Measurements from ENCODE around the gene TRIM56.
"Not testable (repeated sequence)": the region's sequence is repeated elsewhere in the genome, so short reads cannot be mapped to it uniquely, and the experiment has no call there.

TRIM56 gene

GRCh38 chr7:101112233-101112632, 27.0 kb downstream of the TRIM56 start:
- H3K4me3 ChIP-seq (ENCODE audit: low read depth, low read length) = no peak overlapping the region

GRCh38 chr7:101113140-101113539, 27.9 kb downstream of the TRIM56 start:
- not testable (repeated sequence) for H3K4me3 ChIP-seq (ENCODE audit: low read depth, low read length)

GRCh38 chr7:101113836-101114235, 28.6 kb downstream of the TRIM56 start:
- H3K4me3 ChIP-seq (ENCODE audit: low read depth, low read length) = no peak overlapping the region

DNA sequence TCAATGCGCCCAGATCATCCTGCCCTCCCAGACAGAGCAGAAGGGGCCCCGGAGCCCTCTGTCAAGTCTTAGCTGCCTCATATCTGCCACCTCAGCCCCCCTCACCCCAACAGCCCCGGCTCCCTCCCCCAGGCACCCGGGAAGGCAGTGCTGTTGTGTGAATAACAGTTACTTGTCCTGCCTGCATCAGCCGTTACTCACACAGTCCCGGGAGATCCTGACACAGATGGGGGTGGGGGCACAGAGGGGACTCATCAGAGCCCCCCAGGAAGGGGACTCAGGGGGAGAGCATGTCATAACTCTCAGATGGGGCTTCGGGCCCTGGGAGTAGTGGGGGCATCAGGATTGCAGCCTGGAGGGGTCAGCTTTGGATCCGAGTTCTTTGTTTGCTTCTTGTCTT, 29.2 kb downstream of the TRIM56 start:
- no peak overlapping the region for H3K4me3 ChIP-seq (ENCODE audit: low read depth, low read length)

DNA sequence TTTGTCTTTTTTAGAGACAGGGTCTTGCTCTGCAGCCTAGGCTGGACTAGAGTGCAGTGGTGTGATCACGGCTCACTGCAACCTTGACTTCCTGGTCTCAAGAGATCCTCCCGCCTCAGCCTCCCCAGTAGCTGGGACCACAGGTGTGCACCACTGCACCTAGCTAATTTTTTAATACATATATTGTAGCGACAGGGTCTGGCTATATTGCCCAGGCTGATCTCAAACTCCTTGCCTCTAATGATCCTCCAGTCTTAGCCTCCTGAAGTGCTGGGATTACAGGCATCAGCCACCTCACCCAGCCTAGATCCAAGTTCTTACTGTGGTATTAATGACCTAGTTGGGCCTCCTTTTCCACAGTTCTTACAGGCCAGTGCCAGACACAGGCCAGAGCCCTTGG, 29.9 kb downstream of the TRIM56 start:
- no peak overlapping the region for H3K4me3 ChIP-seq (ENCODE audit: low read depth, low read length)

DNA sequence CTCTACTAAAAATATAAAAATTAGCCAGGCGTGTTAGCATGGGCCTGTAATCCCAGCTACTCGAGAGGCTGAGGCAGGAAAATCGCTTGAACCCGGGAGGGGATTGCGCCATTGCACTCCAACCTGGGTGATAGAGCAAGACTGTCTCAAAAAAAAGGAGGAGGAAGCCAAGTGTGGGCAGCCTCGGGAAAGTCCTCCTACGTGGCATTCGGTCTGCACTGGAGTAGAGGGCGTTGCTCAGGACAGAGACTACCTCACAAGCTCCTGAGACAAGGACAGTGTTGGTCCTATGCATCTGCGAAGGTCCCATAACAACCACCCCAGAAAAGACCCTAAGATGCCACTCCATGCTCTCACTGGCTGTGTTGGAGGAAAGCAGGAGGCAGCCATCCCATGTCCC, 31.6 kb downstream of the TRIM56 start:
- H3K4me3 ChIP-seq (ENCODE audit: low read depth, low read length) = no peak overlapping the region

DNA sequence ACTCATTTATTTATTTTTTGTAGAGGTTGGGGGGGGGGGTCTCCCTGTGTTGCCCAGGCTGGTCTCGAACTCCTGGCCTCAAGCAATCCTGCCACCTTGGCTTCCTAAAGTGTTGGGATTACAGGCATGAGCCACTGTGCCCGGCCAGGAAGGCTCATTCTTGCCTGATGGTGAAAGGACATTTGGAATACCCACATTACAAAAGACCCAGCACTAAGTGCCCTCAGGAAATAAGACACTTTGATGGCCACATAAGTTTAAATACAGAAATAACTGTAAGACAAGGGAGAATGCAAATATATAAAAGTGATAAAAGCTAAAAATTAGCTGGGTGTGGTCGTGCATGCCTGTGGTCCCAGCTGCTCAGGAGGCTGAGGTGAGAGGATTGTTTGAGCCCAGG, 33.6 kb downstream of the TRIM56 start:
- H3K4me3 ChIP-seq (ENCODE audit: low read depth, low read length) = no peak overlapping the region

DNA sequence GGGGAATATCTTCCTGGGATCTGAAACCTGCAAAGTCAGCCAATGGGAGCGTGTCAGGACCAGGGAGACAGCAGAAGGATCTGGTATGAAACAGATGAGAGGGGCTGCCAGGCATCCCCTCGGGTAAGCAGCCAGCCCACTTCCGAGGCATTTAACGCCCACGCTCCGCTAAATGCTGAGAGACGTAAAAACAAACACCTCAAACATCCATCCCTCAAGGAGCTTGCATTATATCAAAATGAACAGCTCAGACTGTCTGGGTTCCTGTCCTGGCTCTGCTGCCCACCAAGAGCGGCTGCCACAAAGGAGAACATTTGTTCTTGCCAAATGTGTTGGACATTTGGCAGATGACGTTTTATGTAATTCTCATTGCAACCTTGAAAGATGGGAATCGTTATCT, 34.6 kb downstream of the TRIM56 start:
- no peak overlapping the region for H3K4me3 ChIP-seq (ENCODE audit: low read depth, low read length)

- H3K4me3 ChIP-seq (ENCODE audit: low read depth, low read length) = no peak overlapping the region
Observed at GRCh38 chr7:101120315-101120714, 35.0 kb downstream of the TRIM56 start.

DNA sequence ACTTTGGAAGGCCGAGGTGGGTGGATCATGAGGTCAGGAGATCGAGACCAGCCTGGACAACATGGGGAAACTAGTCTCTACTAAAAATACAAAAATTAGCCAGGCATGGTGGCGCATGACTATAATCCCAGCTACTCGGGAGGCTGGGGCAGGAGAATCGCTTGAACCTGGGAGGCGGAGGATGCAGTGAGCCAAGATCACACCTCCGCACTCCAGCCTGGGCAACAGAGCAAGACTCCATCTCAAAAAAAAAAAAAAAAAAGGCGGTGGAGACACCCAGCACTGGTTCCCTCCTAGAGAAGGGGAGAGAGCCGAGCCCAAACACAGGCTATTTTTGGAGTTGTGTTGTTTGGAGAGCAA, 36.3 kb downstream of the TRIM56 start:
- not testable (repeated sequence) for H3K4me3 ChIP-seq (ENCODE audit: low read depth, low read length)

- H3K4me3 ChIP-seq (ENCODE audit: low read depth, low read length) = no peak overlapping the region
Observed at GRCh38 chr7:101121991-101122932, 37.0 kb downstream of the TRIM56 start.

DNA sequence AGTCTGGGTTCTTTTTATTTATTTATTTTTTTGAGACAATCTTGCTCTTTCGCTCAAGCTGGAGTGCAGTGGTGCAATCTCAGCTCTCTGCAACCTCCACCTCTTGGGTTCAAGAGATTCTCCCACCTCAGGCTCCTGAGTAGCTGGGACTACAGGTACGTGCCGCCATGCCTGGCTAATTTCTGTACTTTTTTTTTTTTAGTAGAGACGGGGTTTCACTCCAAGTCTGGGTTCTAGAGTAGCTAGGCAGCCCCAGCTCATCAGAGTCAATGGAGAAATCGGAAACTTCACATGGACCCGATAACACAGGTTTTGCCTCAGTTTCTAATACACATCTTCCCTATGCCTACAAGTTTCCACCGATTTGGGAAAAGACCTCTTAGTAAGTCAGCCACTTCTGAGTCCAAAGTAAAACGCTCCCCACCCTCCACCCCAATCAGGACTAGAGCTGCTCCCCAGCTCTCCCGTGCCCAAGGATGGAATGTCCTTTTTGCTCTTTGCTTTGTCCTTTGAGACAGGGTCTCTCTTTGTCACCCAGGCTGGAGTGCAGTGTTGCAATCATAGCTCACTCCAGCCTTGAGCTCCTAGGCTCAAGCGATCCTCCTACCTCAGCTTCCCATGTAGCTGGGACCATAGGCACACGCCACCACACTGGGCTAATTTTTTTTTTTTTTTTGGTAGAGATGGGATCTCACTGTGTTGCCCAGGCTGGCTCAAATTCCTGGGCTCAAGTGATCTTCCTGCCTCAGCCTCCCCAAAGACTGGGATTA, 37.8 kb downstream of the TRIM56 start:
- no peak overlapping the region for H3K4me3 ChIP-seq (ENCODE audit: low read depth, low read length)

DNA sequence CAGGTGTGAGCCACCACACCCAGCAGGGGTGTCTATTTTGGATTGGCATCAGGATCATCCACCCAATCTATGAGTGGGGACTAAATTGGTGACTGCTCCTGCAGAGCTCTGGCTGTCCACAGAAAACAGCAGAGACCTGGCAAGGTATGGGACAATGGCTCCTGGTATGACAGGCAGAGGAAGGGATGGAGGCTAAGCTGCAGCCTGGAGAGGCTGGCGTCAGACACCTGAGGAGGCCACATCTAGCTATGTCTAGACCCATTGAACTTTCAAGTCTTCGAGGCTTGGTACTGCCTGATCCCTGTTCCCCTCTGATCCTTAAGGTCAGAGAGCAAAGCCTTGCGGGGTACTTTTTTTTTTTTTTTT, 38.4 kb downstream of the TRIM56 start:
- no peak overlapping the region for H3K4me3 ChIP-seq (ENCODE audit: low read depth, low read length)

- H3K4me3 ChIP-seq (ENCODE audit: low read depth, low read length) = no peak overlapping the region
Observed at GRCh38 chr7:101124376-101125056, 39.2 kb downstream of the TRIM56 start.

GRCh38 chr7:101125989-101126650, 40.8 kb downstream of the TRIM56 start:
- no peak overlapping the region for H3K4me3 ChIP-seq (ENCODE audit: low read depth, low read length)

DNA sequence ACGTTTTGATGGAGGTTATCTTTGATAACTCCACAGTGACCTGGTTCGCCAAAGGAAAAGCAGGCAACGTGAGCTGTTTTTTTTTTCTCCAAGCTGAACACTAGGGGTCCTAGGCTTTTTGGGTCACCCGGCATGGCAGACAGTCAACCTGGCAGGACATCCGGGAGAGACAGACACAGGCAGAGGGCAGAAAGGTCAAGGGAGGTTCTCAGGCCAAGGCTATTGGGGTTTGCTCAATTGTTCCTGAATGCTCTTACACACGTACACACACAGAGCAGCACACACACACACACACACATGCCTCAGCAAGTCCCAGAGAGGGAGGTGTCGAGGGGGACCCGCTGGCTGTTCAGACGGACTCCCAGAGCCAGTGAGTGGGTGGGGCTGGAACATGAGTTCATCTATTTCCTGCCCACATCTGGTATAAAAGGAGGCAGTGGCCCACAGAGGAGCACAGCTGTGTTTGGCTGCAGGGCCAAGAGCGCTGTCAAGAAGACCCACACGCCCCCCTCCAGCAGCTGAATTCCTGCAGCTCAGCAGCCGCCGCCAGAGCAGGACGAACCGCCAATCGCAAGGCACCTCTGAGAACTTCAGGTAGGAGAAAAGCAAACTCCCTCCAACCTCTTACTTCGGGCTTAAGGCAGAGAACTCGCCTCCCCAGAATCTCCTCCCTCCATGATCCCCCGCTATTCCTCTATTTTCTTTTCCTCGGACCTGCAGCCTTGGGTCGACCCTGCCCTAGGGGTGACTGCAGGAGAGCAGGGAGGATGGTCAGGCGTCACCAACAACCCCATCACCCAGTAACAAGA, 41.6 kb downstream of the TRIM56 start, which contains the start of gene SERPINE1:
Gene SERPINE1, plus strand, starts transcription at position 454 of the 809 bp plus-strand sequence. CDS start 1,290 bp downstream, outside the sequence.
- peak within 1 kb of the TSS; percentile 8 for H3K4me3 ChIP-seq (ENCODE audit: low read depth, low read length)

- peak overlapping the region; percentile 8 for H3K4me3 ChIP-seq (ENCODE audit: low read depth, low read length)
Observed at GRCh38 chr7:101127460-101128039, 42.3 kb downstream of the TRIM56 start.

DNA sequence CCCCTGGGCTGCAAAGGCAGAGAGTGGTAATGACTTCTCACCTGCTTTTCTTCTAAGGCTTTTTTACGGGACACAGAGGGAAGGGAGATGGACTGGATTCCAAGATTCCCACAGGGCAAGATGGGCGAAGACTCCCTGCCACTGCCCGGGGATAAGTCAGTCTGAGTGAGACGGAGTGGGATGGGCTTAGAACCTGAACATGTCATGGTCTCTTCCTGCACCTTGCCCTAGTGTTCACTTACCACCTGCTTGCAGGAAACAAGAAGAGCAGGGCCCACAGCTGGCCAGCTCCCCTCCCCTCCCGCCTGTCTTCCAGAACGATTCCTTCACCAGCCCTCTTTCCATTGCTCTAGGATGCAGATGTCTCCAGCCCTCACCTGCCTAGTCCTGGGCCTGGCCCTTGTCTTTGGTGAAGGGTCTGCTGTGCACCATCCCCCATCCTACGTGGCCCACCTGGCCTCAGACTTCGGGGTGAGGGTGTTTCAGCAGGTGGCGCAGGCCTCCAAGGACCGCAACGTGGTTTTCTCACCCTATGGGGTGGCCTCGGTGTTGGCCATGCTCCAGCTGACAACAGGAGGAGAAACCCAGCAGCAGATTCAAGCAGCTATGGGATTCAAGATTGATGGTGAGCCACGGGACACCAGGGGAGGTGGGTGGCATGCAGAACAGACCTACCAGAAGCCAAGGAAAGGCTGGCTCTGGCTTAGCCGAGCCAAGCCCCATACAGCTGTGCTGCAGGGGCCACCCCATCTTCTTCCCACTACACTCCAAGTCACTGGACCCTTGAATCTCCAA, 43.0 kb downstream of the TRIM56 start:
- no peak overlapping the region for H3K4me3 ChIP-seq (ENCODE audit: low read depth, low read length)

DNA sequence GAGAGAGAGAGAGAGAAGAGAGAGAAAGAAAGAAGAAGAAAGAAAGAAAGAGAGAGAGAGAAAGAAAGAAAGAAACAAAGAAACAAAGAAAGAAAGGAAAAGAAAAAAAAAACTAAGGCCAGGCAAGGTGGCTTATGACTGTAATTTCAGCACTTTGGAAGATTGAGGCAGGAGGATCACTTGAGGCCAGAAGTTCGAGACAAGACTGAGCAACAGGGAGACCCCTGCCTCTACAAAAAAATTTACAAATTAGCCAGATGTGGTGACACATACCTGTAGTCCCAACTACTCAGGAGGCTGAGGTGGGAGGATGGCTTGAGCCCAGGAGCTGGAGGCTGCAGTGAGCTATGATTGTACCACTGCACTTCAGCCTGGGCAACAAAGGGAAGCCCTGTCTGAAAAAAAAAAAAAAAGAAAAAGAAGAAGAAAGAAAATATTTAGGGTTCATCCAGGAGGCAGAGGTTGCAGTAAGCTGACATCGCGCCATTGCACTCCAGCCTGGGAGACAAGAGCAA, 44.4 kb downstream of the TRIM56 start:
- H3K4me3 ChIP-seq (ENCODE audit: low read depth, low read length) = no peak overlapping the region
